Measurements from ENCODE around the gene SPTBN1.
A peak's percentile ranks its signal among the peaks of the same experiment; 100 is the strongest.

The SPTBN1 gene

DNA sequence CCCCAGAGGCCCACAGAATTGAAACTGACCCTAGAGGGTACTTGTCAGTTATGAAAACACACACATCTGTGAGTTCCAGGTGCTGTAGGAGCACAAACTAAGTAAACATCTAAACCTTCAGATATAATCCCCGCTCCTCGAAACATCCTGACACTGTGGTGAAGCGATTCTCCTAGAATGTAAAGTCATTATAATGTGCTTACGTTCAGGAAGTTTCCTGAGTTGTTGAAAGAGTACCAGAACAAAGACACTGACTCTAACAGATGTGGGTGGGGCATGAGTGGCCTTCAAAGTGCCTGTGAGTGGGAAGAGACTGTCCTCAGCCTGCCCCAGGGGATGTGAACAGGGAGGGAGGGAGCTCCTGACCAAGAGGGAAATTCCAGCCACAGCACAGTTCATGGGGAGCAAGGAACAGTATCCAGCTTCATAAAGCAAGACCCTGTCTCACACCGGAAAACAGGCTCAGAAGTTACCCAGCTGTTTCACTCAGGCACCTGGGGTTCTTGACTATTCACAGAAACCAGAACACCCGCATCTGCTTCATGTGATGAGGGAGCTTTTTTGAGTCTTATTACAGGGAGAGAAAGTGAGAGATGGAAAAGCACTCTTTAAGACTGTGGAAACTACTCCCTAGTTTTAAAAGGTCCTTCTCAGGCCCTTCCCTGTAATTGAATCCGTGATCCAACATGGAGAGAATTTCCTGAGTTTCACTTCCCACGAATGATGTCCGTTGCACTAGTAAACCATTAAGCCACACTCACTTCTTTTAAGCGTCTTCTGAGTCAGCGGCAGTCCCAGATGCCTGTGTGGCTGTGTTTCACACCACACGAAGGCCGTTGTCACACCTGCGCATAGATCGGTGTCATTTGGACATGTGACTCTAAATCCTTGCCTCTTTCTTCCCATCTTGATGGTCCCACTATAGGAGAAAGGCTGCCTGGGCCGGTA lies 178.7 kb downstream of the SPTBN1 start:
- Histone ChIP-seq H3K4me3 (ENCODE audit: insufficient read length, low read depth) (no peak overlapping the region), H3K9me3 (ENCODE audit: insufficient read depth, low read length) (no peaks in the 10 kb centered on the region), H3K27me3 (ENCODE audit: insufficient read depth, insufficient read length) (no peaks in the 10 kb centered on the region), H3K4me1 (ENCODE audit: insufficient read depth, insufficient read length) (no peaks in the 10 kb centered on the region), H3K9ac (ENCODE audit: insufficient read length, low read depth) (no peak overlapping the region), H3K36me3 (ENCODE audit: insufficient read depth, insufficient read length, low read length) (peaks cover 74% of the 10 kb centered on the region)
- TF ChIP-seq SUZ12 (IDR thresholded peaks at IDR 0.05; ENCODE audit: extremely low read depth, insufficient read depth, insufficient read length) (no peak), ZNF274 (IDR thresholded peaks at IDR 0.05; ENCODE audit: low read depth, low read length) (no peak), YY1 (IDR thresholded peaks at IDR 0.05; ENCODE audit: insufficient read depth, insufficient read length) (no peak)
- DNase-seq (ENCODE audit: low read depth, low spot score), result peak; percentile 76

DNA sequence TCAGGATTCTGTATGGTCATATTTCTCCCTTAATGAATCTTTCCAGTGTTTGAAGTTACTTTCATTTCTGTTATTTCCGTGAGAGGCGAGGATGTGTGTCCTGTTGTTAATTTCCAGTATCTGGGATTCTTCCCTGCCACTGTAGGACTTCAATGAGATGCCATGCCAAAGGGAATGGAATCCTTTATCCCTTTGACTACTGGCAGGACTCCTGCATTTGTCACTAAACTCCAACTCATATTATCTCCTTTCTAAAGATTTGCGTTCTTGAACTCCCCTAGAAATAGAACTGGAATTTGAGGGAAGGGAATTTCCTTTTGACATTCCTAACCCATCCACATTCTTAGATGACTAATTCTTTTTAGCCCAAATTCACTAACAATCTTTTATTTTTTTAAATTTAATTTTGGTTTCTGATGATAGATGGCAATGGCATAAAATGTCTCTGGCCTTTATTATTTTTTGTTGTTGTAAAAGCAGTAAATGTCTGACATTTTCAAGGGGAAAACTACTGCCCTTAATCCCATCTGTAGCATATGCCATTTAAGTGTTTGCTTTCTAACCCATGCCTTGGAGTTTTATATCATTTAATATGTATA lies 179.5 kb downstream of the SPTBN1 start:
- no peak for DNase-seq (ENCODE audit: low read depth, low spot score)
- Histone ChIP-seq H3K4me1 (ENCODE audit: insufficient read depth, insufficient read length) (no peaks in the 10 kb centered on the region), H3K9me3 (ENCODE audit: insufficient read depth, low read length) (no peaks in the 10 kb centered on the region), H3K27me3 (ENCODE audit: insufficient read depth, insufficient read length) (no peaks in the 10 kb centered on the region), H3K9ac (ENCODE audit: insufficient read length, low read depth) (no peak overlapping the region), H3K36me3 (ENCODE audit: insufficient read depth, insufficient read length, low read length) (peaks cover 70% of the 10 kb centered on the region), H3K4me3 (ENCODE audit: insufficient read length, low read depth) (no peak overlapping the region)
- no peak for TF ChIP-seq SUZ12 (IDR thresholded peaks at IDR 0.05; ENCODE audit: extremely low read depth, insufficient read depth, insufficient read length)
- no peak for TF ChIP-seq YY1 (IDR thresholded peaks at IDR 0.05; ENCODE audit: insufficient read depth, insufficient read length)
- TF ChIP-seq ZNF274 (IDR thresholded peaks at IDR 0.05; ENCODE audit: low read depth, low read length), result no peak

DNA sequence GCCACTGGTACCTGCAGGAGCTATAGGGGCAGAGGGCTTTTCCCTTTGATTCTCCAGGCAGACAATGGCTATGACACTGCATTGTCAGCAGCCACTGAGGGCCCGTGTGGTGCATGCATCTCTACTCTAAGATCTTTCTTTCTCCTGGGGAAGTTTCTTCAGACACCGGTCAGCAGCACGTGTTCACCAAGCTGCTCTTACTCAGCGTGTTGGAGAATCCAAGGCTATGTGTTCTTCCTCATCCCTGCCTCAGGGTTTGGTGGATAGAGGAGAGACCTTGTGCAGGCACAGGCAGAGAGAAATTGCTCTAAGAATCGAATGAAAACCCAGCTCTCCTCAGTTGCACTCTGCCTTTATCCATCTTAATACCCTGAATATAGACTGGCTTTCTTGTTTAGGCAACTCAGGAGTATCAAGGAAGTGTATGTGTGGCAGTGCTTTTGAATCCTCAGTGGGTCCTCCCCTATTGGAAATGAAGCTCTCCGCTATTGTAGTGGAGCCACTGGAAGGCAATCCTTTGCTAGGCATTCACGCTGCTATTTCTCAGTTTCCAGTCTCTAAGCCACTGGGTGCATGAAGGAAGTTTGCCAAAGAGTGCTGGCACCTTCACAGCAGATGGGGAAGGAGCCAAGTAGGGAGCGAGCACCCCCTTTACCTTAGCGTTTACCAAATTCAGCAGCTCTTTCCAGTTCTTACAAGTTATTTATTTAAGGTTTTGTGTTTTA lies 180.4 kb downstream of the SPTBN1 start:
- TF ChIP-seq YY1 (IDR thresholded peaks at IDR 0.05; ENCODE audit: insufficient read depth, insufficient read length), result no peak
- TF ChIP-seq ZNF274 (IDR thresholded peaks at IDR 0.05; ENCODE audit: low read depth, low read length), result no peak
- no peak for TF ChIP-seq SUZ12 (IDR thresholded peaks at IDR 0.05; ENCODE audit: extremely low read depth, insufficient read depth, insufficient read length)
- Histone ChIP-seq H3K4me1 (ENCODE audit: insufficient read depth, insufficient read length) (no peaks in the 10 kb centered on the region), H3K4me3 (ENCODE audit: insufficient read length, low read depth) (no peak overlapping the region), H3K36me3 (ENCODE audit: insufficient read depth, insufficient read length, low read length) (peaks cover 60% of the 10 kb centered on the region), H3K9ac (ENCODE audit: insufficient read length, low read depth) (no peak overlapping the region), H3K9me3 (ENCODE audit: insufficient read depth, low read length) (no peaks in the 10 kb centered on the region), H3K27me3 (ENCODE audit: insufficient read depth, insufficient read length) (no peaks in the 10 kb centered on the region)
- no peak for DNase-seq (ENCODE audit: low read depth, low spot score)

DNA sequence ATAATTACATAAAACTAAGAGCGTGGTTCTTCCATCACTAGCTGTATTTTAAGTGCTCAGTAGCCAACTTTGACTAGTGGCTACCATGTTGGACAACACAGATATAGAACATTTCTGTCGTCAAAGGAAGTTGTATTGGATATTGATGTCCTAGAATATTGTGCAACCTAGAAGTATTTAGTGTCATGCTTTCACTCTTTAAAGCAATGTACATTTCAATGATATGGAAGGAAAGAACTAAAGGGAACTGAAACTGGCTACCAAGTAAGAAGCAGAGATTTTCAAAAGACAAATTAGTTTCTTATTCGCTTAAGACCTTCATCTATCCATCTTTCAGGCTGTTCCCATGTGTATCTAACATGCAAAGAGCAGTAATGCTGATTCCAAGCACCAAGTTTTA lies 182.0 kb downstream of the SPTBN1 start:
- no peaks in the 10 kb centered on the region for H3K4me1 ChIP-seq (ENCODE audit: insufficient read depth, insufficient read length)
- no peak for DNase-seq (ENCODE audit: low read depth, low spot score)

DNA sequence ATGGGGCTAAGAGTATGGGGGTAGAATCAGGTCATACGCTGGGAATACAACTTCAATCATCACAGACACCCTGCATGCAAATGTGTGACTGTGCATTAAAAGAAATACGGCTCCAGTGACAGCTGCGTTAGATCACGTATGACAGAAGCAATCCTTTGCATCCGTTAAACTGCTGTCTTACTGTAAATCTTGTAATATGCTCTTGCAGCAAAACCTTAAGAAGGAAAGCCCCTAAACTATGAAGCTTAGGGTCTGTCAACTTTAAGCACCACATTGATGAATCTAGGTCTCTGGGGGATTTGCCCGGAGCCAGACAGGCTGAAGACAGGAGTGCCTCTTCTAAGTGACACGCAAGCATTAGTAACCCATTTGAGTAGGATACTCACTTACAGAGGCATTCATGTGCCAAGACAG lies 182.7 kb downstream of the SPTBN1 start:
- Histone ChIP-seq H3K4me3 (ENCODE audit: insufficient read length, low read depth) (no peak overlapping the region), H3K4me1 (ENCODE audit: insufficient read depth, insufficient read length) (no peaks in the 10 kb centered on the region), H3K9me3 (ENCODE audit: insufficient read depth, low read length) (no peaks in the 10 kb centered on the region), H3K27me3 (ENCODE audit: insufficient read depth, insufficient read length) (no peaks in the 10 kb centered on the region), H3K9ac (ENCODE audit: insufficient read length, low read depth) (no peak overlapping the region), H3K36me3 (ENCODE audit: insufficient read depth, insufficient read length, low read length) (peaks cover 55% of the 10 kb centered on the region)
- TF ChIP-seq YY1 (IDR thresholded peaks at IDR 0.05; ENCODE audit: insufficient read depth, insufficient read length), result no peak
- no peak for TF ChIP-seq SUZ12 (IDR thresholded peaks at IDR 0.05; ENCODE audit: extremely low read depth, insufficient read depth, insufficient read length)
- TF ChIP-seq ZNF274 (IDR thresholded peaks at IDR 0.05; ENCODE audit: low read depth, low read length), result no peak
- DNase-seq (ENCODE audit: low read depth, low spot score), result no peak

More for the DNA sequence above, 182.0 kb downstream of the SPTBN1 start:
- Histone ChIP-seq H3K27me3 (ENCODE audit: insufficient read depth, insufficient read length) (no peaks in the 10 kb centered on the region), H3K4me3 (ENCODE audit: insufficient read length, low read depth) (no peak overlapping the region), H3K9ac (ENCODE audit: insufficient read length, low read depth) (no peak overlapping the region), H3K9me3 (ENCODE audit: insufficient read depth, low read length) (no peaks in the 10 kb centered on the region), H3K36me3 (ENCODE audit: insufficient read depth, insufficient read length, low read length) (peaks cover 56% of the 10 kb centered on the region)
- TF ChIP-seq ZNF274 (IDR thresholded peaks at IDR 0.05; ENCODE audit: low read depth, low read length) (no peak), SUZ12 (IDR thresholded peaks at IDR 0.05; ENCODE audit: extremely low read depth, insufficient read depth, insufficient read length) (no peak), YY1 (IDR thresholded peaks at IDR 0.05; ENCODE audit: insufficient read depth, insufficient read length) (no peak)

DNA sequence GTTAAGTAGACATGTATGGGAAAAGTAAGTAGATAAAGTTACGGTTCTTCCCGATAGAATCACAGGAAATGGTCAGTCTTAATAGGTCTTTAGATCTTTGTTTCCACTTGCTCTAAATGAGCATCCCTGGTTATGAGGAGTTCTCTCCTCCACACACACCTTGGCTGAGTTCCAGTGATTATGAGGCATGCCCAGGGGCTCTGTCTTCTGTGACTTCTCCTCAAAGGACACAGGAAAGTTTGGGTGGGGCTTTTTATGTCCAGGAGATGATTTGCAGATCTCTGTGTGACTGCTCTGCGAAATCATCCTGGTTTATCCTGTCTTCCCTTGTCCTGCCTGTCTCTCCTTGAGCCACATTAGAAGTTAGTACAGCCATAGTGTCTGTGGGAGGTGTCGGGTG lies 183.5 kb downstream of the SPTBN1 start:
- Histone ChIP-seq H3K9me3 (ENCODE audit: insufficient read depth, low read length) (no peaks in the 10 kb centered on the region), H3K27me3 (ENCODE audit: insufficient read depth, insufficient read length) (no peaks in the 10 kb centered on the region), H3K4me3 (ENCODE audit: insufficient read length, low read depth) (no peak overlapping the region), H3K4me1 (ENCODE audit: insufficient read depth, insufficient read length) (no peaks in the 10 kb centered on the region), H3K36me3 (ENCODE audit: insufficient read depth, insufficient read length, low read length) (peaks cover 63% of the 10 kb centered on the region), H3K9ac (ENCODE audit: insufficient read length, low read depth) (no peak overlapping the region)
- no peak for DNase-seq (ENCODE audit: low read depth, low spot score)
- TF ChIP-seq SUZ12 (IDR thresholded peaks at IDR 0.05; ENCODE audit: extremely low read depth, insufficient read depth, insufficient read length), result no peak
- no peak for TF ChIP-seq ZNF274 (IDR thresholded peaks at IDR 0.05; ENCODE audit: low read depth, low read length)
- TF ChIP-seq YY1 (IDR thresholded peaks at IDR 0.05; ENCODE audit: insufficient read depth, insufficient read length), result no peak
